Pancreas (tissue), 10 donors: Measurements from ENCODE around the gene CHFR. TPM values are rescaled to one million over a fixed set of nuclear protein-coding genes. Genes with fewer than 3 reads are reported as not detected.

ENCODE experiments used
- ATAC-seq, 4 donors: fragments of 200-7000 bp; cut with Tn5 transposase; one replicate each; pipeline versions ENCODE4 v1.8.0 to v1.9.1; 2020; ENCODE audit warnings: mild to moderate bottlenecking in 4 of 4, moderate library complexity in 4 of 4
- DNase-seq, 6 donors: peaks; one replicate each; pipeline ENCODE4 v3.0.0-alpha.2; 2020
- FAIRE-seq: peaks from 2 replicates; lab custom pipeline; 2012; peaks lifted over from hg19 to GRCh38; lab: Jason Lieb, UNC
- H3K27ac ChIP-seq, 4 donors: fragments of 200-600 bp; sonication (generic); 1 replicate in 3 of 4; 2 replicates in 1 of 4; pipeline versions ENCODE4 v1.5.0 to v1.8.0; 2020
- H3K27me3 ChIP-seq, 4 donors: fragments of 200-600 bp; one replicate each; pipeline ENCODE4 v1.8.0; 2021
- H3K36me3 ChIP-seq, 3 donors: fragments of 200-600 bp; sonication (generic) in 1 of 3; one replicate each; pipeline versions ENCODE4 v1.5.0 to v1.8.0; 2020 to 2021
- H3K4me1 ChIP-seq, 3 donors: fragments of 200-600 bp; one replicate each; pipeline ENCODE4 v1.8.0; 2021
- H3K4me3 ChIP-seq, 4 donors: fragments of 200-600 bp; sonication (generic) in 2 of 4; one replicate each; pipeline versions ENCODE4 v1.5.0 to v1.8.0; 2020 to 2021
- H3K9me3 ChIP-seq, 4 donors: fragments of 200-600 bp; one replicate each; pipeline ENCODE4 v1.8.0; 2021
- WGBS, 2 donors: extraction: QIAGEN DNeasy Blood & Tissue Kit; methylation state at CpG; one replicate each; pipeline ENCODE4 v1.1.7; 2013; 5-methylcytosine and 5-hydroxymethylcytosine counted together
- intact Hi-C, 3 donors: fragments of 100-400 bp; cut with DNase I; formaldehyde crosslinking; loops; one replicate each; pipeline versions ENCODE4 v1.11.1 to v1.14.2; 2022
- polyA plus RNA-seq, 2 donors: library from polyadenylated mRNA; stranded (reverse); fragments of 200-250 nt; gene quantifications; one replicate each; pipeline ENCODE4 v1.2.3, GENCODE V29; 2013
- total RNA-seq, 6 donors: library from RNA; stranded (reverse); fragmentation: NEBNext Ultra II Directional in 4 of 6; extraction: Animal tissue kit (Norgen Biotek cat#: 25700) in 4 of 6; gene quantifications; one replicate each; pipeline versions ENCODE4 v1.2.1 to v1.2.4, GENCODE V29; 2021 to 2023
- TF ChIP-seq, protein P1 (sequence below), 4 donors: fragments of 200-600 bp; sonication (generic) in 3 of 4; IDR thresholded peaks; one replicate each; pipeline versions ENCODE4 v1.5.0 to v1.8.0; 2021; ENCODE audit warnings: antibody characterized with exemption in 4 of 4
- donor health status: healthy with polysubstance abuse.
- donor health status: DM: no; HTN: no; CAD: no; lungs with moderate emphysema.
- donor health status: DM: no; HTN: no; CAD: no.
- donor health status: control.
- donor health status: control.
- donor health status: Bipolar disorder and iron deficiency.
- donor health status: DM: yes; HTN: yes; CAD: no.
- donor health status: DM: no; HTN: no; CAD: no.
- donor health status: DM: no; HTN: no; CAD: no.
- donor health status: DM: yes; HTN: yes; CAD: no.

CHFR gene
- total and polyA plus RNA-seq, 8 donors, result 14.9 to 32.3 (median 16.1) TPM

DNA sequence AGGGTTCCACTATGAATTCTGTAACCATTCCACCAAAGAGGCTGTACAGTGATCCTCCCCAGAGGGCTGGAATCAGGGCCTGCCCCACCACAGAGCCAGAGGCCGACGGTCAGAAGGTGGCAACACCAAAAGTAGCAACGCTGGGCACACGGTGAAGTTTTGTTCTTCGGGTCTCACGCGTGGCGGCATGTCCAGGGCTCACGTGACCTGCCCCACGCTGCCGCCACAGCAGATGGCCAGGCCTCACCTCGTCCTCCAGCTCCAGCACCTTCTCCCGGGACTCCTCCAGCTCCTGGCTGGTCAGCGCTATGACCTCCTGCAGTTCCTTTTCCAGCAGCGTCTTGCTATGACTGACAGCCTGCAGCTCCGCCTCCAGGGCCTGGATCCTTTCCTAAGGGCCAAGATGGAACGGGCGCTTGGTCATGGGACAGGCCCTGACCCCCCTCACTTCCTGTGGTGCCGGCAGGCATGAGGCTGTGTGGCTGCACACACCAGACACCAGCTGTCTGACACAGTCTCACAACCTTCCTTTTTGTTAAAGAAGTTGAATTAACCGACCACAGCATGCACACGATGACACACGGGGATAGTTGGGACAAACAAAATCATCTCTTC, 103.4 kb downstream of the CHFR start:
- FAIRE-seq, result no peak
- Histone ChIP-seq H3K27ac (no peak overlapping the region), H3K4me1 (no peaks in the 10 kb centered on the region), H3K9me3 (no peaks in the 10 kb centered on the region), H3K36me3 (peaks cover 4 to 72% (median 33%) of the 10 kb centered on the region in 3 donors), H3K27me3 (no peaks in the 10 kb centered on the region), H3K4me3 (no peak overlapping the region)
- ATAC-seq, result peak in 3 of 4 donors; percentile 8 to 63 (median 52)
- intact Hi-C loops, result no loop called here
- no peak for DNase-seq
- TF ChIP-seq, protein P1, sequence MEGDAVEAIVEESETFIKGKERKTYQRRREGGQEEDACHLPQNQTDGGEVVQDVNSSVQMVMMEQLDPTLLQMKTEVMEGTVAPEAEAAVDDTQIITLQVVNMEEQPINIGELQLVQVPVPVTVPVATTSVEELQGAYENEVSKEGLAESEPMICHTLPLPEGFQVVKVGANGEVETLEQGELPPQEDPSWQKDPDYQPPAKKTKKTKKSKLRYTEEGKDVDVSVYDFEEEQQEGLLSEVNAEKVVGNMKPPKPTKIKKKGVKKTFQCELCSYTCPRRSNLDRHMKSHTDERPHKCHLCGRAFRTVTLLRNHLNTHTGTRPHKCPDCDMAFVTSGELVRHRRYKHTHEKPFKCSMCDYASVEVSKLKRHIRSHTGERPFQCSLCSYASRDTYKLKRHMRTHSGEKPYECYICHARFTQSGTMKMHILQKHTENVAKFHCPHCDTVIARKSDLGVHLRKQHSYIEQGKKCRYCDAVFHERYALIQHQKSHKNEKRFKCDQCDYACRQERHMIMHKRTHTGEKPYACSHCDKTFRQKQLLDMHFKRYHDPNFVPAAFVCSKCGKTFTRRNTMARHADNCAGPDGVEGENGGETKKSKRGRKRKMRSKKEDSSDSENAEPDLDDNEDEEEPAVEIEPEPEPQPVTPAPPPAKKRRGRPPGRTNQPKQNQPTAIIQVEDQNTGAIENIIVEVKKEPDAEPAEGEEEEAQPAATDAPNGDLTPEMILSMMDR (IDR thresholded peaks at IDR 0.05), result no peak
- 88% methylated on average over 22 of the region's 22 CpGs for WGBS, 2 donors

Other genes starting within 250 kb of the CHFR start
- 10 to 100 TPM in 5 of 6 donors, 1 to 10 TPM in 1; 7.2 to 17.1 (median 14.3) TPM for gene POLE, start 200.3 kb downstream of the CHFR start, total RNA-seq
- gene POLE, start 200.3 kb downstream of the CHFR start, polyA plus RNA-seq, result 10 to 100 TPM; 31.0 to 45.7 TPM
- 10 to 100 TPM; 12.2 to 27.1 (median 14.2) TPM for gene PXMP2, start 200.0 kb downstream of the CHFR start, total RNA-seq
- gene PXMP2, start 200.0 kb downstream of the CHFR start, polyA plus RNA-seq, result 10 to 100 TPM in 1 of 2 donors, 1 to 10 TPM in 1; 7.7 to 13.5 TPM
- 10 to 100 TPM; 14.9 to 27.3 (median 18.0) TPM for gene PGAM5, start 176.8 kb downstream of the CHFR start, total RNA-seq
- gene PGAM5, start 176.8 kb downstream of the CHFR start, polyA plus RNA-seq, result 10 to 100 TPM in 1 of 2 donors, 1 to 10 TPM in 1; 9.0 to 14.4 TPM
- 10 to 100 TPM; 20.0 to 31.2 (median 22.8) TPM for gene ANKLE2, start 125.8 kb downstream of the CHFR start, total RNA-seq
- 10 to 100 TPM; 22.8 to 39.6 TPM for gene ANKLE2, start 125.8 kb downstream of the CHFR start, polyA plus RNA-seq
- gene GOLGA3, start 58.7 kb downstream of the CHFR start, total RNA-seq, result 10 to 100 TPM; 25.0 to 44.5 (median 33.4) TPM
- gene GOLGA3, start 58.7 kb downstream of the CHFR start, polyA plus RNA-seq, result 10 to 100 TPM; 12.6 to 26.8 TPM
- gene ZNF605, start 68.7 kb upstream of the CHFR start, total RNA-seq, result 1 to 10 TPM; 3.3 to 8.6 (median 4.8) TPM
- 1 to 10 TPM; 3.6 to 4.0 TPM for gene ZNF605, start 68.7 kb upstream of the CHFR start, polyA plus RNA-seq
- 1 to 10 TPM; 5.1 to 7.9 (median 6.4) TPM for gene ZNF26, start 98.8 kb upstream of the CHFR start, total RNA-seq
- gene ZNF26, start 98.8 kb upstream of the CHFR start, polyA plus RNA-seq, result 1 to 10 TPM; 4.8 to 5.5 TPM
- gene ZNF84, start 149.9 kb upstream of the CHFR start, total RNA-seq, result 10 to 100 TPM in 4 of 6 donors, 1 to 10 TPM in 2; 7.8 to 17.4 (median 10.5) TPM
- 10 to 100 TPM in 1 of 2 donors, 1 to 10 TPM in 1; 8.5 to 12.4 TPM for gene ZNF84, start 149.9 kb upstream of the CHFR start, polyA plus RNA-seq
- gene ZNF140, start 193.3 kb upstream of the CHFR start, total RNA-seq, result 10 to 100 TPM in 1 of 6 donors, 1 to 10 TPM in 5; 6.5 to 12.5 (median 9.4) TPM
- gene ZNF140, start 193.3 kb upstream of the CHFR start, polyA plus RNA-seq, result 10 to 100 TPM; 12.5 to 19.6 TPM
- 1 to 10 TPM in 4 of 6 donors, under 1 TPM in 2; 0.57 to 1.6 (median 1.0) TPM for gene ZNF891, start 242.7 kb upstream of the CHFR start, total RNA-seq
- gene ZNF891, start 242.7 kb upstream of the CHFR start, polyA plus RNA-seq, result under 1 TPM; 0.80 to 0.95 TPM
- gene ZNF10, start 243.0 kb upstream of the CHFR start, total RNA-seq, result 1 to 10 TPM; 3.9 to 7.5 (median 6.0) TPM
- 10 to 100 TPM in 1 of 2 donors, 1 to 10 TPM in 1; 9.3 to 15.9 TPM for gene ZNF10, start 243.0 kb upstream of the CHFR start, polyA plus RNA-seq